Right lobe of liver (tissue), 6 donors: ENCODE data around the gene SH2D4B. TPM values are rescaled to one million over a fixed set of nuclear protein-coding genes. Genes with fewer than 3 reads are reported as not detected.

Source experiments
- ATAC-seq, 4 donors: fragments of 200-7000 bp; cut with Tn5 transposase; one replicate each; pipeline ENCODE4 v1.9.1; 2020; ENCODE audit warnings: mild to moderate bottlenecking in 4 of 4, moderate library complexity in 4 of 4
- DNase-seq, 3 donors: peaks; one replicate each; pipeline ENCODE4 v3.0.0-alpha.2; 2020
- H3K27ac ChIP-seq, 3 donors: fragments of 200-600 bp; one replicate each; pipeline ENCODE4 v1.8.0; 2022
- H3K27me3 ChIP-seq, 2 donors: fragments of 200-600 bp; one replicate each; pipeline ENCODE4 v1.8.0; 2022
- H3K36me3 ChIP-seq, 4 donors: fragments of 200-600 bp; sonication (generic) in 1 of 4; one replicate each; pipeline versions ENCODE4 v1.5.1 to v1.8.0; 2017 to 2022; ENCODE audit warnings: control low read depth in 1 of 4
- H3K4me1 ChIP-seq, 4 donors: fragments of 200-600 bp; sonication (generic) in 1 of 4; one replicate each; pipeline versions ENCODE4 v1.5.1 to v1.8.0; 2017 to 2022; ENCODE audit warnings: control low read depth in 1 of 4
- H3K4me3 ChIP-seq, 3 donors: fragments of 200-600 bp; one replicate each; pipeline ENCODE4 v1.8.0; 2022
- H3K9me3 ChIP-seq, 4 donors: fragments of 200-600 bp; sonication (generic) in 1 of 4; one replicate each; pipeline versions ENCODE4 v1.5.1 to v1.8.0; 2017 to 2022; ENCODE audit warnings: control low read depth in 1 of 4
- POLR2A ChIP-seq: fragments of 450-650 bp; IDR thresholded peaks from one replicate; pipeline ENCODE4 v1.6.1; 2017; ENCODE audit warnings: antibody characterized with exemption, mild to moderate bottlenecking
- WGBS: methylation state at CpG from one replicate; pipeline ENCODE4 v1.1.6; 2018; ENCODE audit warnings: low coverage, low lambda C conversion rate; ENCODE audit not compliant: insufficient coverage; ENCODE audit errors: missing lambda C conversion rate; 5-methylcytosine and 5-hydroxymethylcytosine counted together
- intact Hi-C, 2 donors: fragments of 100-400 bp; cut with DNase I; formaldehyde crosslinking; loops; one replicate each; pipeline versions ENCODE4 v1.11.2 to v1.14.1; 2022
- total RNA-seq, 6 experiments: library from RNA; depleted of rRNA in 2 of 6; stranded (reverse); fragments of >200 nt in 2 of 6; fragmentation: NEBNext Ultra II Directional in 3 of 6; extraction: Animal tissue kit (Norgen Biotek cat#: 25700) in 3 of 6; gene quantifications; one replicate each; pipeline versions ENCODE4 v1.1.0 to v1.2.4, GENCODE V29; 2016 to 2023
- TF ChIP-seq, protein P1 (sequence below), 4 donors: fragments of 200-600 bp in 3 of 4; fragments of 450-650 bp in 1 of 4; IDR thresholded peaks; one replicate each; pipeline versions ENCODE4 v1.5.1 to v1.8.0; 2016 to 2022; ENCODE audit warnings: antibody characterized with exemption in 4 of 4, mild to moderate bottlenecking in 2 of 4
- donor health status: DM: no; HTN: yes; CAD: no.
- donor health status: DM: no; HTN: no; CAD: no.
- donor health status: DM: no; HTN: no; CAD: no.
- donor health status: DM: no; HTN: yes; CAD: no.
- donor health status: DM: no; HTN: yes; CAD: no.

The SH2D4B gene
- total RNA-seq, 6 experiments from 2014 or later: not detected

DNA sequence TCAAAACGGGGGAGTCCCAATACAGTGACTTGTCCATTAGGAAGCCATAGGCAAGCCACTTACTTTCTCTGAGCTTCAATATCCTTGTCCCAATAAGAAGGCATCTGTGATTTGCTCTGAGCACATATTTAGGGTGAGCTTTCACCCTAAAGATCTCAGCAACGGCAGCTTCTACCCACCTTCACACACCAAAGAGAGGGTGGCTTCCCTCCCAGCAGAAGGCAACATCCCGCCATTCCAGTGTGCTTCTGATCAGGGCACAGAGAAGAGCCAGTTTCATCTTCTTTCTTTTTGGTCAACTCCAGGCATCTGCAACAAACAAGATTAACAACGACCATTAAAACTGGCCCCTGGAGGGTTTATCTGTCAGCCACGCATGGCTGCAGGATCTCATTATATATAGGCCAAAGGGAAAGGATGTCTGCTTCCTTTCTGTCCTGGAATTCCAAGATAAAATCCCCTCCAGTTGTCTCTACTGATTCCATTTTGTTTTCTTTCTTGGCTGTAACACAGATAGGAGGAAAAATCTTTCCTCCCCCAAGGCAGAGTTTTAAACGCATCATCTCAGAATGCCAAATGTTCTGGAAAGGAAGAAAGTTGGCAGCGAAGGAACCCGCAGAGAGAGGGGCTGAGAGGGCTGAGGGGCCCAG, 491 bp upstream of the SH2D4B start:
- DNase-seq: peak in 1 of 3 donors; percentile 17
- Histone ChIP-seq H3K9me3 (no peaks in the 10 kb centered on the region), H3K36me3 (no peaks in the 10 kb centered on the region), H3K27me3 (no peaks in the 10 kb centered on the region), H3K4me1 (no peaks in the 10 kb centered on the region), H3K4me3 (no peak overlapping the region), H3K27ac (peak overlapping the region in 1 of 3 donors; percentile 86)
- ATAC-seq: no peak
- WGBS: 73% methylated on average over 8 of the region's 8 CpGs
- TF ChIP-seq, protein P1, sequence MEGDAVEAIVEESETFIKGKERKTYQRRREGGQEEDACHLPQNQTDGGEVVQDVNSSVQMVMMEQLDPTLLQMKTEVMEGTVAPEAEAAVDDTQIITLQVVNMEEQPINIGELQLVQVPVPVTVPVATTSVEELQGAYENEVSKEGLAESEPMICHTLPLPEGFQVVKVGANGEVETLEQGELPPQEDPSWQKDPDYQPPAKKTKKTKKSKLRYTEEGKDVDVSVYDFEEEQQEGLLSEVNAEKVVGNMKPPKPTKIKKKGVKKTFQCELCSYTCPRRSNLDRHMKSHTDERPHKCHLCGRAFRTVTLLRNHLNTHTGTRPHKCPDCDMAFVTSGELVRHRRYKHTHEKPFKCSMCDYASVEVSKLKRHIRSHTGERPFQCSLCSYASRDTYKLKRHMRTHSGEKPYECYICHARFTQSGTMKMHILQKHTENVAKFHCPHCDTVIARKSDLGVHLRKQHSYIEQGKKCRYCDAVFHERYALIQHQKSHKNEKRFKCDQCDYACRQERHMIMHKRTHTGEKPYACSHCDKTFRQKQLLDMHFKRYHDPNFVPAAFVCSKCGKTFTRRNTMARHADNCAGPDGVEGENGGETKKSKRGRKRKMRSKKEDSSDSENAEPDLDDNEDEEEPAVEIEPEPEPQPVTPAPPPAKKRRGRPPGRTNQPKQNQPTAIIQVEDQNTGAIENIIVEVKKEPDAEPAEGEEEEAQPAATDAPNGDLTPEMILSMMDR (IDR thresholded peaks at IDR 0.05): no peak
- TF ChIP-seq POLR2A: no peak
- intact Hi-C loops: no loop called here

DNA sequence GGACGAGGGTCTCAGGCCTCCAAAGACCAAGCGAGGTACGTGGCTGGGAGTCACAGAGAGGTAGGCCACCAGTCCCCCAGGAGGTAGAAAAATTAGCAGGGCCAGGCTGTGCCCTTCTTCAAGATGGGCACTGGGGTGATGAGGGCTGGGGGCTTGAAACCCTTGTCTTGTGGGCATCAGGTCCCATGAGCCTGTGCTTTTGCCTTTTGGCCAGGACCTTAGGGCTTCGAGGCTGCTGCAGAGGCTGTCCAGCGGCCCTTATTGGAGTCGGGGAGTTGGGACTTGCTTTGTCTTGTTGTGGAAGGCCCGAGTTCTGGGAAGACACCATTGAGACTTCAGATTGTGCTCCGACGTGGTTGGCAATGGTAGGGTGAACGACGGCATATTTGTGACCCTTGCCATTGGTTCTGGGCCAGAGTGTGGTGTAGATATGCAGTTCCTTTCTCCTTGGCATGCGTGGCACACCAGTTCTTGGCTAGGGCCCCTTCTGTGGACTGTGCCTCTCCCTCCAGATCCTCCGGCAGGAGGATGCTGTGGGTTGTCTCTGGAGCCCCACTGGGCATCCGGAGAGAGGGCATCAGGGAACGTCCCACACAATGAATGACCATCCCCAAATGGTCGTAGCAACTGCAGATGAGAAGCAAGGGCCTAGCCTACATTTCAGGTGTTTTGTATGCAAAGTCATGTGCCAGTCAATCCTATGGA, 931 bp downstream of the SH2D4B start:
- intact Hi-C loops: no loop called here
- no peak for ATAC-seq
- WGBS: no CpG with 5 or more reads among the region's 16 CpGs

DNA sequence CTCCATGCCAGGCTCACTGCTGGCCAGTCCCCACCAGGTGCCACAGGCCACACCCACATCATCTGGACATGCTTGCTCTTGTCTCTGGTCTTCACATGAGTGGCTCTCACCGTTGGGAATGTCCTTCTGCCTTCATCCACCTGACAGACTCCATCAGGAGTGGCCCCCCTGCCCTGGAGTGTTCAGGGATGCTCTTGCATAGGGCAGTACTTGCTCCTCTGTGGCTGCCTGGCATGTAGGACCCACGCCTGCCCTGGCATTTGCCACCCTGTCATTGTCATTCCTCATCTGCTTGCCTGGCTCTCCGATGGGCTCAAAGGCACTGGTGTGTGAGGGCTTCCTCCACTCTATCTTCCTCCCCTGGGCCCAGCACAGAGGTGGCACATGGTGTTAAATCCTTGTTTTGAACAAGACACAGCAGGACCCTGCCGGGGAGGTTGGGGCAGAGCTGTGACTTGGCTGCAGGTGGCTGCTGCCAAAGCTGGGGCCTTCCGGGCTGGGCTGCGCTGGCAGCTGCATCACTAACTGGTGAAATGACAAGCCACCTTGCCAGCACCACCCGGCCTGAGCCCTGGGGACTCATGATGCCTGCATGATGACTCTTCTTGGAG, 1.8 kb downstream of the SH2D4B start:
- no peaks in the 10 kb centered on the region for H3K9me3 ChIP-seq
- H3K27me3 ChIP-seq: no peaks in the 10 kb centered on the region
- H3K4me3 ChIP-seq: no peak overlapping the region
- WGBS: 71% methylated on average over 3 of the region's 7 CpGs
- DNase-seq (no peak), ATAC-seq (no peak)
- no peak overlapping the region for H3K27ac ChIP-seq
- no peaks in the 10 kb centered on the region for H3K4me1 ChIP-seq
- intact Hi-C loops: no loop called here
- TF ChIP-seq POLR2A: no peak
- TF ChIP-seq, protein P1 (IDR thresholded peaks at IDR 0.05): no peak
- H3K36me3 ChIP-seq: no peaks in the 10 kb centered on the region

More for the DNA sequence above, 931 bp downstream of the SH2D4B start:
- DNase-seq: peak in 1 of 3 donors; percentile 32
- Histone ChIP-seq H3K9me3 (no peaks in the 10 kb centered on the region), H3K36me3 (no peaks in the 10 kb centered on the region), H3K27me3 (no peaks in the 10 kb centered on the region), H3K27ac (no peak overlapping the region), H3K4me3 (no peak overlapping the region), H3K4me1 (no peaks in the 10 kb centered on the region)
- no peak for TF ChIP-seq POLR2A
- TF ChIP-seq, protein P1 (IDR thresholded peaks at IDR 0.05): no peak

DNA sequence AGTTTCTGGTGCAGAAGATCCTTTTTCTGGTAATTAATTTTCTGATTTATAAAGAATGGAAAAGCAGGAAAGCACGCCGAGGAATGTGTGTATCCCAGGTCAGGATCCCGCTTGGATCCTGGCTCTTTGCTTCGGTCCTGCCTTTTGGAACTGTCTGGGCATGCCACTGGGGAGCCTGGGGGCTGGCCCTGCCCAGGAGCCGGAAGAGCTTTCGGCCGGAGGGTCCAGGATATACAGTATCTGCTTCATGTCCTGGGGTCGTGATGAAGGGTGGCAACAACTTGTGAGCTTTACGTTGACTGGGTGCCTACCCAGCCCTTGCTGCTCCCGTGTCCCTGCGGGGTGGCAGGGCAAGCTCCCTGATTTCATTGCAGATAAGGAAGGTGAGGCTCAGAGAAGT, 2.4 kb downstream of the SH2D4B start:
- 85% methylated on average over 7 of the region's 11 CpGs for WGBS
- TF ChIP-seq, protein P1 (IDR thresholded peaks at IDR 0.05): no peak
- no peak for TF ChIP-seq POLR2A

More for the DNA sequence above, 2.4 kb downstream of the SH2D4B start:
- ATAC-seq: no peak
- H3K27me3 ChIP-seq: no peaks in the 10 kb centered on the region
- no peaks in the 10 kb centered on the region for H3K36me3 ChIP-seq
- DNase-seq: no peak
- no peak overlapping the region for H3K27ac ChIP-seq
- no peaks in the 10 kb centered on the region for H3K9me3 ChIP-seq
- no peaks in the 10 kb centered on the region for H3K4me1 ChIP-seq
- intact Hi-C loops: no loop called here
- H3K4me3 ChIP-seq: no peak overlapping the region
